Memory B cell (primary cell): ENCODE data around the gene DBP.
"Not testable (repeated sequence)": the region's sequence is repeated elsewhere in the genome, so short reads cannot be mapped to it uniquely, and the experiment has no call there.

Experiments
- ATAC-seq: fragments of 150-1000 bp; cut with Tn5 transposase; 2 replicates; pipeline ENCODE4 v1.10.0; 2021; ENCODE audit warnings: low read depth, mild to moderate bottlenecking, moderate library complexity
- DNase-seq, 2 donors: peaks; one replicate each; pipeline ENCODE4 v3.0.0; 2022; ENCODE audit warnings: low spot score in 2 of 2
- H3K27ac Mint-ChIP-seq: one replicate; pipeline ENCODE4 v1.8.0; 2022; ENCODE audit warnings: mild to moderate bottlenecking, moderate library complexity, mixed read lengths
- H3K27me3 Mint-ChIP-seq: one replicate; pipeline ENCODE4 v1.8.0; 2022; ENCODE audit warnings: mixed read lengths
- H3K36me3 Mint-ChIP-seq: one replicate; pipeline ENCODE4 v1.8.0; 2022; ENCODE audit warnings: mild to moderate bottlenecking, mixed read lengths
- H3K4me1 Mint-ChIP-seq: one replicate; pipeline ENCODE4 v1.8.0; 2022; ENCODE audit warnings: mixed read lengths
- H3K4me3 Mint-ChIP-seq: one replicate; pipeline ENCODE4 v1.8.0; 2022; ENCODE audit warnings: mild to moderate bottlenecking, moderate library complexity, mixed read lengths
- H3K9me3 Mint-ChIP-seq: one replicate; pipeline ENCODE4 v1.8.0; 2022; ENCODE audit warnings: mixed read lengths

The DBP gene, protein sequence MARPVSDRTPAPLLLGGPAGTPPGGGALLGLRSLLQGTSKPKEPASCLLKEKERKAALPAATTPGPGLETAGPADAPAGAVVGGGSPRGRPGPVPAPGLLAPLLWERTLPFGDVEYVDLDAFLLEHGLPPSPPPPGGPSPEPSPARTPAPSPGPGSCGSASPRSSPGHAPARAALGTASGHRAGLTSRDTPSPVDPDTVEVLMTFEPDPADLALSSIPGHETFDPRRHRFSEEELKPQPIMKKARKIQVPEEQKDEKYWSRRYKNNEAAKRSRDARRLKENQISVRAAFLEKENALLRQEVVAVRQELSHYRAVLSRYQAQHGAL

DNA sequence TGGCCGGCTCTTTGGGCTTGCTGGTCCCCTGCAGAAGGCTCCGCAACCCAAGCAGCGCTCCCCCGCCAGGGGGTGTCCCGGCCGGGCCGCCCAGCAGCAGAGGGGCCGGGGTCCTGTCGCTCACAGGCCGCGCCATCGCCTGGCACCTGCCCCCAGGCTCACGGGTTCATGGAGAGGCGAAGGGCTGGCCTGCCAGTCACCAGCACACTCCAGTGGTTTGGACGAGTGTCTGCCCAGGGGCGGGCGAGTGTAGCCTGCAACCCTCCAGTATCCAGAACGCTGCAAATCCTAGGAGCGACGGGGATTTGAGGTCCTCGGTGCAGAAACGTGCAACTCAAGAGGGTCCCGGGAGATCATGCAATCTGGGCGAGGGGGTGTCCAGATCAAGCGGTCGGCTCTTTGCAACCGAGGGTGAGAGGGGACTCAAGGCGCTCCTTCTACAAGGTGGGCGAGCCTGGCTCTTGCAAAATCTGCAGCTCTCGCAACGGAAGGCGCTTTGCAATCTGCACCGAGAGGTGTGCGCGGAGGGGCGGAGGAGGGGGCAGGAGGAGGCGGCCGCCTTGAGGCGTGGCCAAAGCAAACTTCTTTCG lies at the start of gene DBP:
TSS of gene DBP (minus strand) at position 521 of the 590 bp plus-strand sequence. CDS start at position 136, 385 bp downstream.
- Mint-ChIP-seq H3K27me3 (no peaks in the 10 kb centered on the region), H3K27ac (peak within 1 kb of the TSS; percentile 96), H3K9me3 (peaks cover 3% of the 10 kb centered on the region), H3K36me3 (peaks cover 15% of the 10 kb centered on the region), H3K4me1 (peaks cover 41% of the 10 kb centered on the region), H3K4me3 (peak within 1 kb of the TSS; percentile 96)
- no peak for ATAC-seq
- DNase-seq = peak in 1 of 2 donors; percentile 66

DNA sequence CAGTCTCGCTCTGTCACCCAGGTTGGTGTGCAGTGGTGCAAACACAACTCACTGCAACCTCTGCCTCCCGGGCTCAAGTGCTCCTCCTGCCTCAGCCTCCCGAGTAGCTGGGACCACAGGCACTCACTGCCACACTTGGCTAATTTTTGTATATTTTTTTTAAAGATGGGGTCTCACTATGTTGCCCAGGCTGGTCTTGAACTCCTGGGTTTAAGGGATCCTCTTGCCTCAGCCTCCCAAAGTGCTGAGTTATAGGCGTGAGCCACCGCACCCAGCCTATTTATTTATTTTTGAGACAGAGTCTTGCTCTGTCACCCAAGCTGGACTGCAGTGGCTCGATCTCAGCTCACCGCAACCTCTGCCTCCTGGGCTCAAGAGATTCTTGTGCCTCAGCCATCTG lies 49.5 kb upstream of the DBP start:
- not testable (repeated sequence) for ATAC-seq, H3K9me3 Mint-ChIP-seq, H3K27me3 Mint-ChIP-seq, H3K4me1 Mint-ChIP-seq, H3K27ac Mint-ChIP-seq, H3K36me3 Mint-ChIP-seq, H3K4me3 Mint-ChIP-seq, DNase-seq

DNA sequence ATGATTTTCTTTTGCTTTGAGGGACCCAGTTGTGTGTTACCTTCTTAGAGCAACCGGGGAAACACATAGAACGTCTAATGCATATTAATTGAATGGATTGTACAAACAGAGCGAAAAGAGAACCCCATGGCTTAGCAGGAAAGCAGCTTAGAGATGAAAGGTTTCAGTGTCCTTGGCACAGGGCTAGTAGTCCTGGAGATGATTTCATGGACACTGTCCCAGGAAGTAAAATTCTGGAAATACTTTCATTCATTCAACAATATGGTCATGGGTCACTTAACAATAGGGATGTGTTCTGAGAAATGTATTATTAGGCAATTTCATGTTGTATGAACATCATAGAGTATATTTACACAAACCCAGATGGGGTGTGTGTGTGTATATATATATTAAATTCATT lies 48.9 kb upstream of the DBP start:
- Mint-ChIP-seq H3K4me1 (no peaks in the 10 kb centered on the region), H3K36me3 (no peaks in the 10 kb centered on the region), H3K27ac (no peak overlapping the region), H3K27me3 (no peaks in the 10 kb centered on the region), H3K9me3 (no peaks in the 10 kb centered on the region), H3K4me3 (no peak overlapping the region)
- no peak for DNase-seq
- no peak for ATAC-seq

DNA sequence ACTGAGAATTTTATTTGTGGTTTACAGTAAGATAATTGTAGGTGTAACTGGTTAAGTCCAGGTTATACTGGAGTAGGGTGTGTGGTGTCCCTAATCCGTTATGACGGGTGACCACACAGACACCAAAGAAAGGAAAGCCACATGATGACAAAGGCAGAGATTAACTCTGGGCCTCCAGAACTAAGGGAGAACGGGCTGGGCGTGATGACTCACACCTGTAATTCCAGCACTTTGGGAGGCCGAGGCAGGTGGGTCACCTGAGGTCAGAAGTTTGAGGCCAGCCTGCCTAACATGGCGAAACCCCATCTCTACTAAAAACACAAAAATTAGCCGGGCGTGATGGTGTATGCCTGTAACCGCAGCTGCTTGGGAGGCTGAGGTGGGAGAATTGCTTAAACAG lies 48.4 kb upstream of the DBP start:
- no peaks in the 10 kb centered on the region for H3K27me3 Mint-ChIP-seq
- DNase-seq = no peak
- no peaks in the 10 kb centered on the region for H3K36me3 Mint-ChIP-seq
- no peak overlapping the region for H3K27ac Mint-ChIP-seq
- no peaks in the 10 kb centered on the region for H3K9me3 Mint-ChIP-seq
- H3K4me1 Mint-ChIP-seq = no peaks in the 10 kb centered on the region
- H3K4me3 Mint-ChIP-seq = no peak overlapping the region
- no peak for ATAC-seq

DNA sequence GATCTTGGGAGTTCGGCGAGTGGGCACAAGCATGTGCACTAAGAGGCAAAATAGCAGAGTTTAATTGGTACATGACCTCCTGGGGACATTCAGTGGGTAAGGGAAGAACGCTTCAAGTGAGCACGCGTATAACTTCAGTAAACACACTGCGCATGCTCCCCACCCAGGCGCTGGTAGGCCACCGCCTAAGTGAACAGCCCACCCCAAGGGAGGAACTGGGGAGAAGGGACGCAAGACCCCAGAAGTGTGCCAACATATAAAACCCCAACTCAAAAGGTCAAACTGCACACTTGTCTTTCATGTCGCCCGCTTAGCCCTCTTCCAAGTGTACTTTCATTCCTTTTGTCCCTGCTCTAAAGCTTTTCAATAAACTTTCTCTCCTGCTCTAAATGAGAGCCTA lies 46.2 kb upstream of the DBP start:
- H3K4me3 Mint-ChIP-seq = peak overlapping the region; percentile 24
- no peaks in the 10 kb centered on the region for H3K36me3 Mint-ChIP-seq
- H3K27me3 Mint-ChIP-seq = peaks cover 1% of the 10 kb centered on the region
- H3K9me3 Mint-ChIP-seq = no peaks in the 10 kb centered on the region
- H3K27ac Mint-ChIP-seq = no peak overlapping the region
- no peak for DNase-seq
- no peak for ATAC-seq
- no peaks in the 10 kb centered on the region for H3K4me1 Mint-ChIP-seq

DNA sequence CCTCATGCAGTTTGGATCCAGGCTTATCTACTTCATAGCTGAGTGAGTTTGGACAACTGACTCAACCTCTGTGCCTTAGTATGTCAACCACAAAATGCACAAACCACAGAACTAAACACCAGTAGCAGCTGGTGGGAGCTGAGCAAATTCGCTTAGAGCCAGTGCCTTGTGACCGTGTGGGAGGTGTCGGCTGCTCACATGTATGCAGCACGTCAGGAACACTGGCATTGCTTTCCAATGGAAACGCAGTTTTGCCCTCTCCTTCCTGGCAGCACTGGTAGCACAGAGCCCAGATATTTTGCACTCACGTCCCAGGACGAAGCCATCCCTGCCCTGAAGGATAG lies 43.9 kb upstream of the DBP start:
- no peaks in the 10 kb centered on the region for H3K36me3 Mint-ChIP-seq
- DNase-seq (no peak), ATAC-seq (peak; percentile 21)

DNA sequence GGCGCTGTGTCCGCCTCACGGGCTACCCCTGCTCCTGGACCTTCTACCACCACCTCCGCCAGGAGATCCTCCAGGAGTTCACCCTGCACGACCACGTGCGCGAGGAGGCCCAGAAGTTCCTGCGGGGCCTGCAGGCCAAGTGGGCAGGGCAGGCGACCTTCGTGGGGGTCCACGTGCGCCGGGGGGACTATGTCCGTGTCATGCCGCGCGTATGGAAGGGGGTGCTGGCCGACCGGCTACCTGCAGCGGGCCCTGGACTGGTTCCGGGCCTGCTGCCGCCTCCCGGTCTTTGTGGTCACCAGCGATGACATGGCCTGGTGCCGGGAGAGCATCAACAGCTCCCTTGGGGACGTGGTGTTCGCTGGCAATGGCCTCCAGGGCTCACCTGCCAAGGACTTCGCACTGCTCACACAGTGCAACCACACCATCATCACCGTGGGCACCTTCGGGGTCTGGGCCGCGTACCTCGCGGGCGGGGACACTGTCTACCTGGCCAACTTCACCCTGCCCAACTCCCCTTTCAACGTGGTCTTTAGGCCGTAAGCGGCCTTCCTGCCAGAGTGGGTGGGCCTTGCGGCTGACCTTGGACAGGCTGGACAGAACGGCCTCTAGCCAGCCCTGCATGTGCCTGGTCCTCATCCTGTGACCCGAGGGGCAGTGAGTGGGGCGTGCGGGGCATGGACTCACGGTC lies 43.4 kb upstream of the DBP start:
- H3K4me1 Mint-ChIP-seq = no peaks in the 10 kb centered on the region
- H3K27me3 Mint-ChIP-seq = peaks cover 1% of the 10 kb centered on the region

More for the DNA sequence above, 43.9 kb upstream of the DBP start:
- no peaks in the 10 kb centered on the region for H3K4me1 Mint-ChIP-seq
- no peaks in the 10 kb centered on the region for H3K9me3 Mint-ChIP-seq
- H3K4me3 Mint-ChIP-seq = no peak overlapping the region
- peaks cover 1% of the 10 kb centered on the region for H3K27me3 Mint-ChIP-seq
- H3K27ac Mint-ChIP-seq = no peak overlapping the region

DNA sequence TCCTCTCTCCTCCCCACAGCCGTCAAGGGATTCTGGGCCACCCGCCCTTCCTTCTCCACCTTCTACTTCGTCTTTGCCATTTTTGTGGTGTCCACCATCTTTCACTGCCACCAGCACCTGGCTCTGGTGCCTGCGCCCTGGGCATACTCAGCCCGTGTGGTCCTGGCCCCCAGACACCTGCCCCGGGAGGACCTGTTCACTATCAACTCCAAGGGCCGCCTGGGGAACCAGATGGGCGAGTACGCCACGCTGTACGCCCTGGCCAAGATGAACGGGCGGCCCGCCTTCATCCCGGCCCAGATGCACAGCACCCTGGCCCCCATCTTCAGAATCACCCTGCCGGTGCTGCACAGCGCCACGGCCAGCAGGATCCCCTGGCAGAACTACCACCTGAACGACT lies 42.8 kb upstream of the DBP start:
- H3K4me3 Mint-ChIP-seq, H3K27ac Mint-ChIP-seq, ATAC-seq, H3K36me3 Mint-ChIP-seq, H3K27me3 Mint-ChIP-seq, H3K9me3 Mint-ChIP-seq, DNase-seq, H3K4me1 Mint-ChIP-seq: not testable (repeated sequence)

More for the DNA sequence above, 43.4 kb upstream of the DBP start:
- no peak for DNase-seq
- ATAC-seq = no peak
- H3K27ac Mint-ChIP-seq = no peak overlapping the region
- H3K36me3 Mint-ChIP-seq = no peaks in the 10 kb centered on the region
- H3K9me3 Mint-ChIP-seq = no peaks in the 10 kb centered on the region
- no peak overlapping the region for H3K4me3 Mint-ChIP-seq

DNA sequence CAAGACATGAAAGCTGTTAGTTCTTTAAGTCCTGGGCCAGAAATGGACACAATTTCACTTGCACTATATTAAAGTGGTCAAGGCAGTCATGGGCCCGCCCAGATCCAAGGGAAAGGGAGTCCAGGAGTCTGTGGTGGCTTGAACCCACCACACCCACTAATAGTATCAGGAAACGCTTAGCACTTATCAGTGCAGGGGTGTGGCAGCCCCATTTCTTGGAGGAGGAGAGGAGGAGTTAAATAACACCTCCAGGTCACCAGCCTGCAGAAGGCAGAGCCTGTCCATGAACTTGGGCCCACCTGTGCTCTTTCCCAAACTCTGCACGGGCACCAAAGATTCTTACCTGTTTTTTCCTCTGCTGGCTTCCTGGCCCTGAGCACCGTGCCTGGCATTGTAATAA lies 41.0 kb upstream of the DBP start:
- H3K4me1 Mint-ChIP-seq = peaks cover 6% of the 10 kb centered on the region

DNA sequence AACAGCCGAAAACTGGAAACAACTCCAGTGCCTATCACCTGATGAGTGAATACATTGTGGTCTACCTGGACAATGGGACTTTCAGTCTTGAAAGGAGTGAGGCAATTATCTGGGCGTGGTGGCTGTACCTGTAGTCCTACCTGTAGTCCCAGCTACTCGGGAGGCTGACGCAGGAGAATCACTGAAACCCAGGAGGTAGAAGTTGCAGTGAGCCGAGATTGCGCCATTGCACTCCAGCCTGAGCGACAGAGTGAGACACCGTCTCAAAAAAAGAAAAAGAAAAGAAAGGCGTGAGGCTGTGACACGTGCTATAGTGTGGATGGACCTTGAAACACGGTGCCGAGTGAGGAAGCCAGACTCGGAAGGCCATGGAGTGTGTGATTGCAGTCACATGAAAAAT lies 39.7 kb upstream of the DBP start:
- no peak for DNase-seq
- Mint-ChIP-seq H3K4me1 (peaks cover 6% of the 10 kb centered on the region), H3K9me3 (no peaks in the 10 kb centered on the region), H3K27ac (no peak overlapping the region), H3K36me3 (no peaks in the 10 kb centered on the region), H3K4me3 (no peak overlapping the region), H3K27me3 (peaks cover 3% of the 10 kb centered on the region)
- ATAC-seq = no peak

More for the DNA sequence above, 41.0 kb upstream of the DBP start:
- H3K27me3 Mint-ChIP-seq = peaks cover 3% of the 10 kb centered on the region
- H3K27ac Mint-ChIP-seq = no peak overlapping the region
- ATAC-seq (no peak), DNase-seq (no peak)
- no peaks in the 10 kb centered on the region for H3K36me3 Mint-ChIP-seq
- no peaks in the 10 kb centered on the region for H3K9me3 Mint-ChIP-seq
- H3K4me3 Mint-ChIP-seq = no peak overlapping the region

DNA sequence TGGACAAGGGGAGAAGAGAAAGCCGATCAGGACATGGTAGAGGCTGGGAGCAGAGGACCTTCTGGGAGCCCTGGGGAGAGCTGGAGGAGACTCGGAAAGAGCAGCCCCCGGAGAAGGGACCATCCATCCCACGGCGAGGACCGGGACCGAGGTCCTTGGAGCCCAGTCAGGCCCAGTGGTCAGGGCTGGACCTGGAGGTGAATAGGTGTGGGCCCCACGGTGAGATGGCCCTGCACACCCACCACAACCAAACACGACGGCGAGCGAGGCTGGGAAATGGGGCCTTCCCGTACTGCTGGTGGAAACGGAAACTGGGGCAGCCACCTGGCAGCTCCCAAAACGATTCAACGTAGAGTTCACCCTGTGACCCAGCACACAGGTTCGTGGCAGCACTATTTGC lies 39.3 kb upstream of the DBP start:
- ATAC-seq (no peak), DNase-seq (no peak)
- Mint-ChIP-seq H3K4me1 (peaks cover 6% of the 10 kb centered on the region), H3K9me3 (no peaks in the 10 kb centered on the region), H3K36me3 (no peaks in the 10 kb centered on the region), H3K4me3 (no peak overlapping the region), H3K27me3 (peaks cover 3% of the 10 kb centered on the region), H3K27ac (no peak overlapping the region)

DNA sequence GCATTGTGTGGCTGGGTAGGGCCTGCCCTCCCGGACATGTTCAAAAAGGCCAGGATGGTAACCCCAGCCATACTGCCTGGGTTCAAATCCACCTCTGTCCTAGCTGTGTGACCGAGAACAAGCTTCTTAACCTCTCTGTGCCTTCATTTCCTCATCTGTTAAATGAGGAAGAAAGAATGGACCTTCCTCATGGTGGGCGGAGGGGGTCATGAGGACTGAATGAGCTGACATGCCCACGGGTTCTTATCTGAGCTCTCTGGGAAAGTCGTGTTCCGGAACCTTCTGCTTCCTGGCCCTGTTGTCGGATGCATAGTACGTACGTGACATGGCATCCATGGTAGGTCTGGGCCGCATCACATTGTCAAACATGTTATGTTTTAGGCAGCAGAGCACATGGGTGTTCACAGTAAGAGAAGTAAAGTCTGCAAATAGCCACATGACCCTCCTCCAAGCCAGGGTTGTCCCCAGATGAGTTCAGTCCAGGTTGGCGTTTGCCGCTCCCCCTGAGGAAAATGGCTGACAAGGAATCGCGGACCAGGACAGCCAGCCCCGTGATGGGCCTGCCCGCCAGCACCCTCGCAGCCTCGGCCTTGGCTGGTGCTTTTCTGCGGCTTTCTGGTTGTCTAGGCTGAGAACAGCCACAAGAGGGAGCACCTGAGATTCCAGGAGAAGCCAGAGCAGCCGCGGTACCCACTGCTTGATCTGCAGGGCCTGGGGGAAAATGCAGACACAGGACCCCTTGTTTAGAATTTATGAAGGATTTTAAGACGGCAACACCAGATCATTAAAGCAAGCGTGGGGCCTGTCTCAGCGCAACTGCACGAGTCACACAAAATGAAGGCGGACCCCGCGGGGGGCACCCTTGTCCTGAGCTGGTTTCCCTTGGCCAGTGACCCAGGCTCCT lies 38.0 kb upstream of the DBP start:
- Mint-ChIP-seq H3K27ac (no peak overlapping the region), H3K27me3 (peaks cover 3% of the 10 kb centered on the region), H3K9me3 (no peaks in the 10 kb centered on the region), H3K4me1 (peaks cover 6% of the 10 kb centered on the region), H3K4me3 (no peak overlapping the region), H3K36me3 (no peaks in the 10 kb centered on the region)
- ATAC-seq (peak; percentile 97), DNase-seq (peak; percentile 77 to 80)

DNA sequence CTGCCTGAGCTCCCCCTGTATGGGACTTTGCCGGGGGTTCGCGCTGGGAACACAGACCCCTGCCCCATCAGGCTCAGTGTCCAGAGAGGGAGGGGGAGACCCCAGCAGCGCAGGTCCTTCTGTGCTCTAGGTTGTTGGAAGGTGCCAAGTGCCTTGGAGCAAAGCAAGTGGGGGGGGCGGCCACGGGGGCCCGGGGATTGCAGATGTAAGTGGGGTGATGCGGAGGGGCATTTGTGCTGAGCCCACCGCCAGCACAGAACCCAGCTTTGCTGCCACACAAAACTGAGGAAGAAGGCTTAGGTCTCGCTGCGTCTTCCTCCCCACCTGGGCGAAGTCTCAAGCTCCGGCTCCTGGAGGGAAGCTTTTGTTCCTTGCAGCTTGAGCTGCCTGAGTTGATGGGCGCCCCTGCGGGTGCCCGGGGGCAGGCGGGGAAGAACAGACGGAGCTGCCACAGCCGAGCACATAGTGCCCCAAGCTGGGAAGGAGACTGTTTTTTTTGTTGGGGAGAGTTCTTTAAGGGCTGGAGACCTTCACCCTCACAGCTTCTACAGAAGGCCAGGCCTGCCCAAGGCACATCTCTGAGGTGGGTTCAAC lies 37.1 kb upstream of the DBP start:
- ATAC-seq = no peak

More for the DNA sequence above, 37.1 kb upstream of the DBP start:
- Mint-ChIP-seq H3K4me3 (no peak overlapping the region), H3K27me3 (peaks cover 2% of the 10 kb centered on the region), H3K27ac (no peak overlapping the region), H3K9me3 (peaks cover 5% of the 10 kb centered on the region), H3K36me3 (no peaks in the 10 kb centered on the region), H3K4me1 (peaks cover 13% of the 10 kb centered on the region)
- no peak for DNase-seq
